WTC11 (cell line): ENCODE results near the gene GRN. TPM values are rescaled to one million over a fixed set of nuclear protein-coding genes. Genes with fewer than 3 reads are reported as not detected.

ENCODE experiments used
- ATAC-seq: fragments of 200-7000 bp; cut with Tn5 transposase; 2 replicates; pipeline ENCODE4 v1.10.0; 2021; ENCODE audit warnings: mild to moderate bottlenecking, moderate library complexity
- CTCF ChIA-PET: fragments of 300-600 bp; sonication (Branson Sonifier 250); formaldehyde crosslinking; loops from one replicate; lab custom pipeline; 2021; ENCODE audit warnings: antibody characterized with exemption; lab: Charles Lee
- POLR2A ChIA-PET: fragments of 350-600 bp; sonication (Branson Sonifier 250); formaldehyde crosslinking; loops from one replicate; lab custom pipeline; 2021; ENCODE audit warnings: antibody characterized with exemption; lab: Charles Lee
- DNase-seq: peaks from one replicate; pipeline ENCODE4 v3.0.0; 2021; ENCODE audit warnings: low spot score
- H3K27ac Mint-ChIP-seq: 2 replicates; pipeline ENCODE4 v1.8.0; 2021; ENCODE audit warnings: mixed read lengths
- H3K27me3 Mint-ChIP-seq: 2 replicates; pipeline ENCODE4 v1.8.0; 2021; ENCODE audit warnings: low read depth, mild to moderate bottlenecking, moderate library complexity, mixed read lengths
- H3K36me3 Mint-ChIP-seq: 2 replicates; pipeline ENCODE4 v1.8.0; 2021; ENCODE audit warnings: mixed read lengths
- H3K4me1 Mint-ChIP-seq: 2 replicates; pipeline ENCODE4 v1.8.0; 2022; ENCODE audit warnings: mixed read lengths
- H3K4me3 Mint-ChIP-seq: 2 replicates; pipeline ENCODE4 v1.8.0; 2021; ENCODE audit warnings: mild to moderate bottlenecking, moderate library complexity, mixed read lengths
- H3K9me3 Mint-ChIP-seq: 2 replicates; pipeline ENCODE4 v1.8.0; 2021; ENCODE audit warnings: mixed read lengths
- ATF1 ChIP-seq: sonication (generic); formaldehyde crosslinking; IDR thresholded peaks from 2 replicates; pipeline ENCODE4 v1.8.1; 2023; ENCODE audit warnings: mild to moderate bottlenecking, moderate library complexity, missing genetic modification reagents
- ATF3 ChIP-seq: sonication (generic); formaldehyde crosslinking; conservative IDR thresholded peaks from 2 replicates; pipeline ENCODE4 v1.8.1; 2022; ENCODE audit warnings: mild to moderate bottlenecking, missing genetic modification reagents
- CDX4 ChIP-seq: fragments of 250-450 bp; sonication (Bioruptor Pico); IDR thresholded peaks from 2 replicates; pipeline ENCODE4 v1.9.0; 2021; ENCODE audit warnings: moderate library complexity, mild to moderate bottlenecking, inconsistent platforms, borderline replicate concordance
- CREB1 ChIP-seq: sonication (generic); formaldehyde crosslinking; IDR thresholded peaks from 2 replicates; pipeline ENCODE4 v1.8.0; 2023; ENCODE audit warnings: mild to moderate bottlenecking, missing genetic modification reagents
- CTCF ChIP-seq: fragments of 200-600 bp; IDR thresholded peaks from 2 replicates; pipeline ENCODE4 v1.8.0; 2022; ENCODE audit warnings: antibody characterized with exemption
- ELF4 ChIP-seq: sonication (generic); formaldehyde crosslinking; IDR thresholded peaks from 2 replicates; pipeline ENCODE4 v1.8.1; 2022; ENCODE audit warnings: low read depth, mild to moderate bottlenecking, moderate library complexity, missing genetic modification reagents
- GABPB1 ChIP-seq: sonication (generic); formaldehyde crosslinking; IDR thresholded peaks from 2 replicates; pipeline ENCODE4 v1.8.1; 2023; ENCODE audit warnings: mild to moderate bottlenecking, missing genetic modification reagents
- JAZF1 ChIP-seq: fragments of 250-450 bp; sonication (Bioruptor Pico); IDR thresholded peaks from 2 replicates; pipeline ENCODE4 v1.9.0; 2021; ENCODE audit warnings: moderate library complexity, mild to moderate bottlenecking, inconsistent platforms
- MYBL2 ChIP-seq: sonication (generic); formaldehyde crosslinking; IDR thresholded peaks from 2 replicates; pipeline ENCODE4 v1.8.1; 2023; ENCODE audit warnings: mild to moderate bottlenecking, moderate library complexity, missing genetic modification reagents
- NFYB ChIP-seq: sonication (generic); formaldehyde crosslinking; conservative IDR thresholded peaks from 2 replicates; pipeline ENCODE4 v1.8.0; 2022; ENCODE audit warnings: low read depth, missing genetic modification reagents
- NR1H2 ChIP-seq: sonication (generic); formaldehyde crosslinking; IDR thresholded peaks from 2 replicates; pipeline ENCODE4 v1.9.0; 2021; ENCODE audit warnings: mild to moderate bottlenecking, moderate library complexity, missing genetic modification reagents
- NR3C1 ChIP-seq: sonication (generic); formaldehyde crosslinking; conservative IDR thresholded peaks from 2 replicates; pipeline ENCODE4 v1.8.1; 2023; ENCODE audit warnings: low read depth, mild to moderate bottlenecking, missing genetic modification reagents
- OVOL2 ChIP-seq: fragments of 250-450 bp; sonication (Bioruptor Pico); IDR thresholded peaks from 2 replicates; pipeline ENCODE4 v1.9.0; 2021; ENCODE audit warnings: mild to moderate bottlenecking, borderline replicate concordance
- PREB ChIP-seq: sonication (generic); formaldehyde crosslinking; IDR thresholded peaks from 2 replicates; pipeline ENCODE4 v1.8.1; 2022; ENCODE audit warnings: mild to moderate bottlenecking, missing genetic modification reagents, moderate library complexity, borderline replicate concordance
- SMAD3 ChIP-seq: sonication (generic); formaldehyde crosslinking; IDR thresholded peaks from 2 replicates; pipeline ENCODE4 v1.8.0; 2022; ENCODE audit warnings: missing genetic modification reagents, mild to moderate bottlenecking, borderline replicate concordance
- STAT6 ChIP-seq: sonication (generic); formaldehyde crosslinking; conservative IDR thresholded peaks from 2 replicates; pipeline ENCODE4 v1.8.1; 2023; ENCODE audit warnings: mild to moderate bottlenecking, low read depth, missing genetic modification reagents, moderate library complexity
- TEAD1 ChIP-seq: sonication (generic); formaldehyde crosslinking; IDR thresholded peaks from 2 replicates; pipeline ENCODE4 v1.8.0; 2022; ENCODE audit warnings: mild to moderate bottlenecking, missing genetic modification reagents
- TEAD4 ChIP-seq: sonication (generic); formaldehyde crosslinking; IDR thresholded peaks from 2 replicates; pipeline ENCODE4 v1.8.0; 2022; ENCODE audit warnings: mild to moderate bottlenecking, missing genetic modification reagents
- ZNF121 ChIP-seq: sonication (generic); formaldehyde crosslinking; IDR thresholded peaks from 2 replicates; pipeline ENCODE4 v1.8.0; 2023; ENCODE audit warnings: missing genetic modification reagents
- ZNF138 ChIP-seq: sonication (generic); formaldehyde crosslinking; conservative IDR thresholded peaks from 2 replicates; pipeline ENCODE4 v1.8.1; 2022; ENCODE audit warnings: mild to moderate bottlenecking, moderate library complexity, missing genetic modification reagents
- ZNF423 ChIP-seq: fragments of 250-450 bp; sonication (Bioruptor Pico); IDR thresholded peaks from 2 replicates; pipeline ENCODE4 v2.1.2; 2022; ENCODE audit warnings: mild to moderate bottlenecking, moderate library complexity
- total RNA-seq: library from RNA; stranded (reverse); gene quantifications from 3 replicates; pipeline ENCODE4 v1.2.3, GENCODE V29; 2021

The GRN gene
- total RNA-seq, 1 experiment from 2014 or later, result 177 TPM

GRCh38 chr17:44331249-44331760 lies 13.8 kb upstream of the GRN start:
- TF ChIP-seq CTCF, result peak; percentile 76
- no peak for TF ChIP-seq ZNF423 (CRISPR knock-in tag)
- TF ChIP-seq, all 79 proteins: peak for 1
- ChIA-PET CTCF (interaction anchor here (0.6 to 7.4 kb wide), 39 partner anchors 10 to 388 kb away, joined by 3 to 78 read pairs (median 7); partner anchors contain the start of genes ASB16, FAM171A2, GRN and HDAC5), POLR2A (interaction anchor here (0.5 to 1.5 kb wide), 4 partner anchors 14 to 317 kb away, joined by 3 to 4 read pairs (median 3); partner anchors contain the start of gene TMEM101)
- Mint-ChIP-seq H3K36me3 (no peaks in the 10 kb centered on the region), H3K4me1 (peaks cover 17% of the 10 kb centered on the region), H3K27me3 (peaks cover 3% of the 10 kb centered on the region; the same call in 1 of the 2 replicates), H3K27ac (no peak overlapping the region), H3K4me3 (no peak overlapping the region), H3K9me3 (no peaks in the 10 kb centered on the region)
- DNase-seq, result peak; percentile 80
- peak; percentile 19 for ATAC-seq

GRCh38 chr17:44333371-44333770 lies 11.7 kb upstream of the GRN start:
- no peaks in the 10 kb centered on the region for H3K9me3 Mint-ChIP-seq
- DNase-seq, result no peak
- ChIA-PET POLR2A (no interaction called here), CTCF (interaction anchor here (1.3 to 7.4 kb wide), 6 partner anchors 11 to 130 kb away, joined by 3 to 78 read pairs (median 40); partner anchors contain the start of gene GRN)
- H3K4me1 Mint-ChIP-seq, result peaks cover 12% of the 10 kb centered on the region; the same call in 1 of the 2 replicates
- TF ChIP-seq ATF1 (CRISPR knock-in tag) (no peak), TEAD1 (no peak), CREB1 (no peak), NR3C1 (CRISPR knock-in tag) (no peak), ZNF121 (no peak), SMAD3 (CRISPR knock-in tag) (no peak), JAZF1 (CRISPR knock-in tag) (no peak)
- no peaks in the 10 kb centered on the region for H3K36me3 Mint-ChIP-seq
- H3K27me3 Mint-ChIP-seq, result peaks cover 5% of the 10 kb centered on the region
- ATAC-seq, result no peak
- H3K27ac Mint-ChIP-seq, result no peak overlapping the region
- no peak overlapping the region for H3K4me3 Mint-ChIP-seq

GRCh38 chr17:44334315-44334714 lies 10.8 kb upstream of the GRN start:
- DNase-seq, result no peak
- CTCF ChIA-PET, result interaction anchor here (1.3 to 7.4 kb wide), 6 partner anchors 10 to 131 kb away, joined by 3 to 78 read pairs (median 22); partner anchors contain the start of gene GRN
- no peak for ATAC-seq
- Mint-ChIP-seq H3K27me3 (peaks cover 5% of the 10 kb centered on the region), H3K9me3 (no peaks in the 10 kb centered on the region), H3K36me3 (no peaks in the 10 kb centered on the region), H3K4me3 (no peak overlapping the region), H3K27ac (no peak overlapping the region), H3K4me1 (peaks cover 12% of the 10 kb centered on the region; the same call in 1 of the 2 replicates)
- no peak for TF ChIP-seq ELF4 (CRISPR knock-in tag)
- TF ChIP-seq NFYB (CRISPR knock-in tag), result no peak
- no peak for TF ChIP-seq CDX4 (CRISPR knock-in tag)
- no peak for TF ChIP-seq MYBL2
- TF ChIP-seq OVOL2, result no peak
- POLR2A ChIA-PET, result no interaction called here

- Mint-ChIP-seq H3K27ac (no peak overlapping the region), H3K4me3 (no peak overlapping the region), H3K27me3 (peaks cover 5% of the 10 kb centered on the region), H3K36me3 (no peaks in the 10 kb centered on the region), H3K9me3 (no peaks in the 10 kb centered on the region), H3K4me1 (peaks cover 12% of the 10 kb centered on the region; the same call in 1 of the 2 replicates)
- ATAC-seq, result no peak
- CTCF ChIA-PET, result interaction anchor here (1.4 to 7.4 kb wide), 4 partner anchors 10 to 124 kb away, joined by 3 to 78 read pairs (median 26); partner anchors contain the start of gene GRN
- POLR2A ChIA-PET, result interaction anchor here (0.7 kb wide), 1 partner anchor 11 kb away, joined by 6 read pairs; no protein-coding TSS in a partner anchor
- no peak for DNase-seq
- TF ChIP-seq ZNF138 (CRISPR knock-in tag), result no peak
- TF ChIP-seq ELF4 (CRISPR knock-in tag), result no peak
- no peak for TF ChIP-seq PREB (CRISPR knock-in tag)
- no peak for TF ChIP-seq NR1H2 (CRISPR knock-in tag)
- TF ChIP-seq SMAD3 (CRISPR knock-in tag), result no peak
- no peak for TF ChIP-seq TEAD4 (CRISPR knock-in tag)
- no peak for TF ChIP-seq GABPB1
- TF ChIP-seq STAT6 (CRISPR knock-in tag), result no peak
- TF ChIP-seq NR3C1 (CRISPR knock-in tag), result no peak
- TF ChIP-seq JAZF1 (CRISPR knock-in tag), result no peak
- TF ChIP-seq ATF3, result no peak
Measured at GRCh38 chr17:44334727-44335126, 10.4 kb upstream of the GRN start.
